Measurements from ENCODE around the gene PDGFB.

PDGFB gene

GRCh38 chr22:39273950-39274887, 29.4 kb upstream of the PDGFB start:
- POLR2A ChIA-PET, result no interaction called here
- CTCF ChIA-PET, result no interaction called here
- TF ChIP-seq FOXM1 (IDR thresholded peaks at IDR 0.05; ENCODE audit: borderline replicate concordance) (no peak), ZNF384 (IDR thresholded peaks at IDR 0.05) (no peak), NFRKB (IDR thresholded peaks at IDR 0.05) (no peak), CTBP1 (IDR thresholded peaks at IDR 0.05; ENCODE audit: borderline replicate concordance) (no peak), SUZ12 (IDR thresholded peaks at IDR 0.05) (no peak), LEF1 (IDR thresholded peaks at IDR 0.05; ENCODE audit: borderline replicate concordance) (no peak), ARNT (IDR thresholded peaks at IDR 0.05) (no peak), ELF4 (IDR thresholded peaks at IDR 0.05) (no peak), TARDBP (IDR thresholded peaks at IDR 0.05) (no peak), FOXA1 (IDR thresholded peaks at IDR 0.05) (no peak), L3MBTL2 (conservative IDR thresholded peaks at IDR 0.05) (no peak), SP1 (IDR thresholded peaks at IDR 0.05) (no peak)
- DNase-seq (ENCODE audit: extremely low spot score), result no peak

DNA sequence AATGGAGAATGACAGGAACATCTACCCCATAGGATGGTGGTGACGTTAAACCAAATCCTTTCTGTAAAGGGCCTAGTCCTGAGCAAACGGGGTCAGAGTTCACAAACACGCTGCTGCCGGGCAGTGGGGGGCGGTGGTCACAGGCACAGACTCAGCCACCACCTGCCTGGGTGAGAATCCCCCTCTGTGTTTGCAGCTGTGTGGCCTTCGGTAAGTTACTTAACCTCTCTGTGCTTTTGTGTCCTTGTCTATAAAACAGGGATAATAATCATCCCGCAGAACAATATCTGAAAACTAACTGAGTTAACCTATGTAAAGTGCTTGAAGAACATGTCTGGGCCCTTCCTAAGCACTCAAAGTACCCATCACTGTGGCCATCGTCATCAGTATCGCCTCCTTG, 26.0 kb upstream of the PDGFB start:
- no peak for DNase-seq (ENCODE audit: extremely low spot score)
- CTCF ChIA-PET, result no interaction called here
- POLR2A ChIA-PET, result no interaction called here
- TF ChIP-seq FOXK2 (IDR thresholded peaks at IDR 0.05) (no peak), NFRKB (IDR thresholded peaks at IDR 0.05) (no peak), ARNT (IDR thresholded peaks at IDR 0.05) (no peak), LEF1 (IDR thresholded peaks at IDR 0.05; ENCODE audit: borderline replicate concordance) (no peak), L3MBTL2 (conservative IDR thresholded peaks at IDR 0.05) (no peak), TARDBP (IDR thresholded peaks at IDR 0.05) (no peak), BHLHE40 (IDR thresholded peaks at IDR 0.05; ENCODE audit: borderline replicate concordance) (no peak), SUZ12 (IDR thresholded peaks at IDR 0.05) (no peak), FOXA1 (IDR thresholded peaks at IDR 0.05) (no peak), SP1 (IDR thresholded peaks at IDR 0.05) (no peak), HDGF (IDR thresholded peaks at IDR 0.05; ENCODE audit: borderline replicate concordance) (no peak), ZNF384 (IDR thresholded peaks at IDR 0.05) (no peak), FOXM1 (IDR thresholded peaks at IDR 0.05; ENCODE audit: borderline replicate concordance) (no peak), ELF4 (IDR thresholded peaks at IDR 0.05) (no peak)
- TF ChIP-seq, protein P1, sequence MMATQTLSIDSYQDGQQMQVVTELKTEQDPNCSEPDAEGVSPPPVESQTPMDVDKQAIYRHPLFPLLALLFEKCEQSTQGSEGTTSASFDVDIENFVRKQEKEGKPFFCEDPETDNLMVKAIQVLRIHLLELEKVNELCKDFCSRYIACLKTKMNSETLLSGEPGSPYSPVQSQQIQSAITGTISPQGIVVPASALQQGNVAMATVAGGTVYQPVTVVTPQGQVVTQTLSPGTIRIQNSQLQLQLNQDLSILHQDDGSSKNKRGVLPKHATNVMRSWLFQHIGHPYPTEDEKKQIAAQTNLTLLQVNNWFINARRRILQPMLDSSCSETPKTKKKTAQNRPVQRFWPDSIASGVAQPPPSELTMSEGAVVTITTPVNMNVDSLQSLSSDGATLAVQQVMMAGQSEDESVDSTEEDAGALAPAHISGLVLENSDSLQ (IDR thresholded peaks at IDR 0.05), result no peak

- ChIA-PET POLR2A (no interaction called here), CTCF (no interaction called here)
- TF ChIP-seq, protein P1 (IDR thresholded peaks at IDR 0.05), result no peak
- TF ChIP-seq TARDBP (IDR thresholded peaks at IDR 0.05) (no peak), ELF4 (IDR thresholded peaks at IDR 0.05) (no peak), NFRKB (IDR thresholded peaks at IDR 0.05) (no peak), FOXA1 (IDR thresholded peaks at IDR 0.05) (no peak), CTBP1 (IDR thresholded peaks at IDR 0.05; ENCODE audit: borderline replicate concordance) (no peak), ZNF384 (IDR thresholded peaks at IDR 0.05) (no peak), SUZ12 (IDR thresholded peaks at IDR 0.05) (no peak), FOXM1 (IDR thresholded peaks at IDR 0.05; ENCODE audit: borderline replicate concordance) (no peak), L3MBTL2 (conservative IDR thresholded peaks at IDR 0.05) (no peak)
- DNase-seq (ENCODE audit: extremely low spot score), result no peak
Measured at GRCh38 chr22:39270280-39270679, 25.5 kb upstream of the PDGFB start.

- ChIA-PET CTCF (interaction anchor here (0.6 to 0.9 kb wide), 4 partner anchors 18 to 1876 kb away, joined by 3 to 4 read pairs (median 4); no protein-coding TSS in a partner anchor), POLR2A (interaction anchor here (1.2 to 1.6 kb wide), 2 partner anchors 49 to 50 kb away, joined by 4 to 5 read pairs; partner anchors contain the start of gene RPL3)
- TF ChIP-seq ELF4 (IDR thresholded peaks at IDR 0.05) (no peak), ZNF384 (IDR thresholded peaks at IDR 0.05) (no peak), SP1 (IDR thresholded peaks at IDR 0.05) (no peak)
- DNase-seq (ENCODE audit: extremely low spot score), result no peak
Measured at GRCh38 chr22:39269095-39269790, 24.5 kb upstream of the PDGFB start.

- POLR2A ChIA-PET, result interaction anchor here (1.2 to 1.6 kb wide), 2 partner anchors 49 to 51 kb away, joined by 4 to 5 read pairs; partner anchors contain the start of gene RPL3
- no peak for DNase-seq (ENCODE audit: extremely low spot score)
- CTCF ChIA-PET, result interaction anchor here (0.6 to 0.9 kb wide), 4 partner anchors 18 to 1876 kb away, joined by 3 to 4 read pairs (median 4); no protein-coding TSS in a partner anchor
- TF ChIP-seq FOXA1 (IDR thresholded peaks at IDR 0.05) (no peak), HDGF (IDR thresholded peaks at IDR 0.05; ENCODE audit: borderline replicate concordance) (no peak), ARNT (IDR thresholded peaks at IDR 0.05) (no peak), ELF4 (IDR thresholded peaks at IDR 0.05) (no peak), SP1 (IDR thresholded peaks at IDR 0.05) (no peak), SUZ12 (IDR thresholded peaks at IDR 0.05) (no peak), LEF1 (IDR thresholded peaks at IDR 0.05; ENCODE audit: borderline replicate concordance) (no peak), FOXK2 (IDR thresholded peaks at IDR 0.05) (no peak), BHLHE40 (IDR thresholded peaks at IDR 0.05; ENCODE audit: borderline replicate concordance) (no peak), CTBP1 (IDR thresholded peaks at IDR 0.05; ENCODE audit: borderline replicate concordance) (no peak), FOXM1 (IDR thresholded peaks at IDR 0.05; ENCODE audit: borderline replicate concordance) (no peak), ZNF384 (IDR thresholded peaks at IDR 0.05) (no peak), NFRKB (IDR thresholded peaks at IDR 0.05) (no peak), TARDBP (IDR thresholded peaks at IDR 0.05) (no peak), L3MBTL2 (conservative IDR thresholded peaks at IDR 0.05) (no peak)
- TF ChIP-seq, protein P1 (IDR thresholded peaks at IDR 0.05), result no peak
Measured at GRCh38 chr22:39268645-39269044, 23.9 kb upstream of the PDGFB start.
